Osteoblast (primary cell): ENCODE measurements around the gene IQSEC2. TPM values are rescaled to one million over a fixed set of nuclear protein-coding genes. Genes with fewer than 3 reads are reported as not detected.

Source experiments
- DNase-seq: peaks from one replicate; pipeline ENCODE4 v3.0.0; 2011; ENCODE audit warnings: low spot score, mixed read lengths; ENCODE audit not compliant: insufficient read length; ENCODE audit errors: missing footprints
- H2AFZ ChIP-seq: 2 replicates; pipeline ENCODE4 v1.6.0; 2011; ENCODE audit warnings: mild to moderate bottlenecking, low read length
- H3K27ac ChIP-seq: 2 replicates; pipeline ENCODE4 v1.5.1; 2011; ENCODE audit warnings: mild to moderate bottlenecking, low read depth, low read length, moderate library complexity
- H3K27me3 ChIP-seq: 2 replicates; pipeline ENCODE4 v1.6.0; 2012; ENCODE audit warnings: mild to moderate bottlenecking, control low read depth, inconsistent platforms, low read length, moderate library complexity; ENCODE audit not compliant: insufficient read depth
- H3K36me3 ChIP-seq: 2 replicates; pipeline ENCODE4 v1.5.1; 2011; ENCODE audit warnings: mild to moderate bottlenecking, low read length, control low read depth, moderate library complexity; ENCODE audit not compliant: insufficient read depth
- H3K4me1 ChIP-seq: 2 replicates; pipeline ENCODE4 v1.5.1; 2011; ENCODE audit warnings: mild to moderate bottlenecking, low read length, control low read depth, moderate library complexity; ENCODE audit not compliant: insufficient read depth
- H3K4me2 ChIP-seq: 2 replicates; pipeline ENCODE4 v1.6.0; 2011; ENCODE audit warnings: mild to moderate bottlenecking, low read length; ENCODE audit not compliant: insufficient read depth
- H3K4me3 ChIP-seq: fragments of 200-600 bp; sonication (generic); 3 replicates; pipeline ENCODE4 v1.5.1; 2012; ENCODE audit warnings: mild to moderate bottlenecking, low read length, inconsistent platforms; ENCODE audit not compliant: insufficient read depth
- H3K79me2 ChIP-seq: 2 replicates; pipeline ENCODE4 v1.6.0; 2012; ENCODE audit warnings: mild to moderate bottlenecking, low read length, control low read depth, inconsistent platforms; ENCODE audit not compliant: insufficient read depth
- H3K9me3 ChIP-seq: 2 replicates; pipeline ENCODE4 v1.5.1; 2011; ENCODE audit warnings: low read depth, low read length, control low read depth
- H4K20me1 ChIP-seq: 2 replicates; pipeline ENCODE4 v1.6.0; 2012; ENCODE audit warnings: mild to moderate bottlenecking, low read length, control low read depth; ENCODE audit not compliant: insufficient read depth
- total RNA-seq: library from RNA; depleted of rRNA; stranded (reverse); fragments of >200 nt; gene quantifications from 2 replicates; pipeline ENCODE4 v1.2.3, GENCODE V29; 2012
- TF ChIP-seq, protein P1 (sequence below): IDR thresholded peaks from 2 replicates; pipeline ENCODE4 v1.5.1; 2011; ENCODE audit warnings: mild to moderate bottlenecking, low read depth, low read length, moderate library complexity; ENCODE audit errors: extremely low read depth

The IQSEC2 gene
- total RNA-seq, 1 donor = 10.1 TPM

DNA sequence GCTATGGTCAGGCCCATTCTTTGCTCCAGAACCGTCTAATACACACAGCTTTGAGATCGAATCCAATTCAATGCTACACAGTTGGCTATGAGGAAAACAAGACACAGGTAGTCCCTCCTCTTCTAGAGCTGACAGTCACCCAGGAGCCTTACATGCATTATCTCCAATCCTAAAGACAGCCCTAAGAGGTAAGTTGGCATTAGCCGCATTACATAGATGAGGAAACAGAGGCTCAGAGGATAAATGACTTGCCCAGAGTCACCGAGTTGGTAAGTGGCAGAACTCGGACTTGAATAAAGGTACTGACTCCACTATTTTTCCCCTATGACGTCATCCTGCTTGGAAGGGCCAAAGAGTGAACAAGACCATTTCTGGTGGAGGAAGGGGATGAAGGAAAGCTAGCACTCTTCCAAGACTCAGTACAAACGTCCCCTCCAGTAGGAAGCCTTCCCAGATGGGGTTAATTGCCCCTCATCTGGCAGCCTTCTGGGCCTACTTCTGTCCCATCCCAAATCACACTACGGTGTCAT lies 8.5 kb downstream of the IQSEC2 start:
- Histone ChIP-seq H3K4me3 (no peak overlapping the region), H3K79me2 (no peaks in the 10 kb centered on the region), H3K4me1 (no peaks in the 10 kb centered on the region), H3K36me3 (no peaks in the 10 kb centered on the region), H3K9me3 (no peaks in the 10 kb centered on the region), H3K4me2 (no peak overlapping the region), H2AFZ (no peak overlapping the region), H4K20me1 (no peaks in the 10 kb centered on the region), H3K27me3 (peaks cover 19% of the 10 kb centered on the region), H3K27ac (no peak overlapping the region)
- TF ChIP-seq, protein P1, sequence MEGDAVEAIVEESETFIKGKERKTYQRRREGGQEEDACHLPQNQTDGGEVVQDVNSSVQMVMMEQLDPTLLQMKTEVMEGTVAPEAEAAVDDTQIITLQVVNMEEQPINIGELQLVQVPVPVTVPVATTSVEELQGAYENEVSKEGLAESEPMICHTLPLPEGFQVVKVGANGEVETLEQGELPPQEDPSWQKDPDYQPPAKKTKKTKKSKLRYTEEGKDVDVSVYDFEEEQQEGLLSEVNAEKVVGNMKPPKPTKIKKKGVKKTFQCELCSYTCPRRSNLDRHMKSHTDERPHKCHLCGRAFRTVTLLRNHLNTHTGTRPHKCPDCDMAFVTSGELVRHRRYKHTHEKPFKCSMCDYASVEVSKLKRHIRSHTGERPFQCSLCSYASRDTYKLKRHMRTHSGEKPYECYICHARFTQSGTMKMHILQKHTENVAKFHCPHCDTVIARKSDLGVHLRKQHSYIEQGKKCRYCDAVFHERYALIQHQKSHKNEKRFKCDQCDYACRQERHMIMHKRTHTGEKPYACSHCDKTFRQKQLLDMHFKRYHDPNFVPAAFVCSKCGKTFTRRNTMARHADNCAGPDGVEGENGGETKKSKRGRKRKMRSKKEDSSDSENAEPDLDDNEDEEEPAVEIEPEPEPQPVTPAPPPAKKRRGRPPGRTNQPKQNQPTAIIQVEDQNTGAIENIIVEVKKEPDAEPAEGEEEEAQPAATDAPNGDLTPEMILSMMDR = no peak
- no peak for DNase-seq

DNA sequence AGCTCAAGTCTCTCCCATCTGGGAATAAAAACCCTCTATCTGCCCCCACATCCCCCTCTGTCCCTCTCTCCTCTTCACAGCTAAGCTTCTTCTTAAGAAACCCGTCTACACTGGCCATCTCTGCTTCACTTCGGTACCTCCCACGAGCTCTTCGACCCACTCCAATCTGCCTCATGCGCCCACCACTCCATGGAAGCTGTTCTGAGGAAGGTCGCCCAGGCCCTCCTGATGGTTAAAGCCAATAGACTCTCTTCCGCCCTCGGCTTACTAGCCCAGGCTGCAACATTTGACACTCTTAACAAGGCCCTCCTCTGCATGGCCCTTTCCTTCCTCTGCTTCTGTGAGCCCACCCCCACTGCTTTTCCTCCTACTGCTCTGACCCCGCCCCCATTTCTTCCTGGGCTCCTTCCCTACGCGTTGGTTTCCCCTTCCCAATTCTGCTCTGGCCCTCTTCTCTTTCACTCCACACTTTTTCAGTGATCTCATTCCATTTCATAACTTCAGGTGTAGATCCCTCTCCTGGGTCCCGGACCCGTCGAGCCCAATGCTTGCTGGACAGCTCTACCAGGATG lies 11.8 kb downstream of the IQSEC2 start:
- Histone ChIP-seq H3K4me2 (no peak overlapping the region), H3K27me3 (peaks cover 19% of the 10 kb centered on the region), H3K79me2 (peaks cover under 1% of the 10 kb centered on the region), H4K20me1 (no peaks in the 10 kb centered on the region), H3K36me3 (no peaks in the 10 kb centered on the region), H3K4me1 (peaks cover 24% of the 10 kb centered on the region), H3K4me3 (no peak overlapping the region), H3K27ac (no peak overlapping the region), H2AFZ (no peak overlapping the region), H3K9me3 (no peaks in the 10 kb centered on the region)
- no peak for DNase-seq
- TF ChIP-seq, protein P1 = no peak

DNA sequence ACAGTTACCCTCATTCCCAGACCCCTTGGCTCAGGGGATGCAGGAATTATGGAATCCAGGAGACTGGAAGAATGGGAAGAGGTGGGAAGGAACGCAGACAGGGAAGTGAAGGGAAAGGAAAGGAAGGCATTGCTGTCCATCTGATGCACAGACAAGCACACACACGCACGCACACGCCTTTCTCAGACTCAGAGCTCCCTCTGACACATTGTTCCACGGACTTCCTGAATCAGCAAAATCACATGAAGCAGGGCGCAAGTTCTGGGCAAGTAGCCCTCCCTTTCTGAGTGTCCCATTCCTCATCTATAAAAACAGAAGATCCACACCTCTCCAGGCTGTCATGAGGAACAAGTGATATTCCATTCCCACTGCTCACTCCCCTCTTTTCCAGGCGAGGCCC lies 13.2 kb downstream of the IQSEC2 start:
- peaks cover 36% of the 10 kb centered on the region for H3K4me1 ChIP-seq
- no peak overlapping the region for H3K27ac ChIP-seq
- H3K9me3 ChIP-seq = no peaks in the 10 kb centered on the region
- DNase-seq = no peak
- H2AFZ ChIP-seq = no peak overlapping the region
- peaks cover 14% of the 10 kb centered on the region for H3K27me3 ChIP-seq
- H3K79me2 ChIP-seq = peaks cover 2% of the 10 kb centered on the region
- H3K4me2 ChIP-seq = no peak overlapping the region
- H3K36me3 ChIP-seq = no peaks in the 10 kb centered on the region
- peaks cover 3% of the 10 kb centered on the region for H4K20me1 ChIP-seq
- TF ChIP-seq, protein P1 = no peak
- no peak overlapping the region for H3K4me3 ChIP-seq

DNA sequence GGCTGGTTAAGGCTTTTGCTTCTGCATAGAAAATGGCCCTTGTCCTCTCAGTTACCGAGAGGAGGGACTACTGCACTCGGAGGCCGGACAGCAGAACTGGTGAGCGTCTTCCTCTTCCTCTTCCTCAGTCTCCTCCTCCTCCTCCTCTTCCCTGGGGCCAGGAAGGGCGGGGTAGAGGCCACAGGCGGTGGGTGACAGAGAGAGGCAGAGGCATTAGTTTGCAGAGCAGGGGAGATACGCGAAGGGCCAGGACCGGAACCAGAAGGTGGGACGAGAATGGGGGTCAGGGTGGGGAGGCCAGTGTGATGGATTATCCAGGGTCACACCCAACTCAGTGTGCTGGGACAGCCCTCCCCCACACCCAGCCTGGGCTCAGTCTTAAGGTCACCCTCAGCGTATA lies 14.5 kb downstream of the IQSEC2 start:
- no peaks in the 10 kb centered on the region for H3K9me3 ChIP-seq
- TF ChIP-seq, protein P1 = no peak
- H3K4me1 ChIP-seq = peaks cover 44% of the 10 kb centered on the region
- no peak overlapping the region for H3K4me3 ChIP-seq
- H2AFZ ChIP-seq = no peak overlapping the region
- H3K79me2 ChIP-seq = peaks cover 2% of the 10 kb centered on the region
- no peaks in the 10 kb centered on the region for H3K36me3 ChIP-seq
- no peak overlapping the region for H3K27ac ChIP-seq
- no peak overlapping the region for H3K4me2 ChIP-seq
- peaks cover 12% of the 10 kb centered on the region for H3K27me3 ChIP-seq
- no peak for DNase-seq
- peaks cover 3% of the 10 kb centered on the region for H4K20me1 ChIP-seq
